HG02943 (cell line): ENCODE data around the gene USP40.

Experiments
- ATAC-seq: cut with Tn5 transposase; IDR thresholded peaks from one replicate; pipeline ENCODE4 v1.9.1; 2021; ENCODE audit warnings: mild to moderate bottlenecking, low read depth, moderate library complexity; ENCODE audit not compliant: unreplicated experiment

The USP40 gene

GRCh38 chr2:233446606-233447305 is 119.8 kb downstream of the USP40 start:
- ATAC-seq: no peak

GRCh38 chr2:233446121-233446520 is 120.5 kb downstream of the USP40 start:
- ATAC-seq: no peak

DNA sequence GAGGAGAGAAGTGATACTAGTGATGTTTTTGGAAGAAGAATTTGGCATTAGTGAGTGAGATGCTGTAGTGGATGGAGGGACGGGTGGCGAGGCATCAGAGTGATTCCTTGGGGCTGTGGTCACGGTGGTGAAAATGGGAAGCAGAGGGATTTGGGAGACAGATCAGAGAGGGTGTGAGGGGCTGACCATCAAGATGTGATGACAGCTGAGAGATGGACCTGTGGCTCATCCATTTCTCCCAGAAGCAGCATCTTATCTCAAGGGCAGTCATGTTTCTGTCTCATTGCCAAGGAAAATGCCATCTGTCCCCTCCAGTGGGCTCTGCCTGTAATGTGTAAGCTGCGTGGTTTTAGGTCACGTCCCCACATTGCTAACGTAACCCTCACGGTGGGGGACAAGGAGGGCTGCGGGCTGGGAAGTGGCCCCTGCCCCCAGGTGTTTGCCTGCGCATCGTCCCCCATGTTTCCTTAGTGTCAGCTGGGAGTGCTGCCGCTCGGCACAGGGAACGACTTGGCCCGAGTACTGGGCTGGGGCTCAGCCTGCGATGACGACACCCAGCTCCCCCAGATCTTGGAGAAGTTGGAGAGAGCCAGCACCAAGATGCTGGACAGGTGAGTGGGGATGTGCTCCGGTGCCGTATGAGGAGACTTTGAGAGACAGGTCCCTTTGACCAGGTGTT is 121.3 kb downstream of the USP40 start:
- no peak for ATAC-seq

- no peak for ATAC-seq
Observed at GRCh38 chr2:233444501-233444900, 122.1 kb downstream of the USP40 start.

DNA sequence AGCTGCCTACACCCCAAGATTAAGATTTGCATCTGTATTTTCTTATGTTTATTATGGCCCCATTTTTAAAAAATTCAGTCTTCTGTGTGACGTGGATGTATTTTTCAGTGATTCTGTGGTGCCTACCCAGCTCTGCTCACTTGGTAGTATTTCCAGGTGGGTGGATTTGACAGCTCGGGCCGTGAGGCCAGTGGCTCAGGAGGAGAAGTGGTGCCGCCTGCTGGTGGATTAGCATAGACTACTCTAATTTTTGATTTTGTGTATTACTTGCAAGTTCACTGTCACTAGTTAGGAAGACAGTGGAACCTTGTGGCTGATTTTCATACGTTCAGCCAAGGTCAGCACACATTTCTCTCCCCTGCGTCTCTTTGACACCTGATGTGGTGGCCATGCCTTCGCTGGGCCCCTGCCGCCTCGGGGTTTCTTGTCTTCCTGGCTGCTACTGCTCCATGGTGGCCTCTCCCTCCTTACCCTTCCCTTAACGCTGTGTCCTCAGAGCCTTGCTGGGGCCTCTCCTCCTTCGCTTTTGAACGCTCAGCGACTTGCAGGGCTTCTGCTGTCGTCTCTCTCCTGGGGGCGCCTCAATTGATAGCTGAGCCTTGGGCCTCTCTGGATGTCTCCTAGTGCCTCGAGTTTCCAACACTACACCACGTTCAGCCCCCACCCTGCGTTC is 122.9 kb downstream of the USP40 start:
- no peak for ATAC-seq

DNA sequence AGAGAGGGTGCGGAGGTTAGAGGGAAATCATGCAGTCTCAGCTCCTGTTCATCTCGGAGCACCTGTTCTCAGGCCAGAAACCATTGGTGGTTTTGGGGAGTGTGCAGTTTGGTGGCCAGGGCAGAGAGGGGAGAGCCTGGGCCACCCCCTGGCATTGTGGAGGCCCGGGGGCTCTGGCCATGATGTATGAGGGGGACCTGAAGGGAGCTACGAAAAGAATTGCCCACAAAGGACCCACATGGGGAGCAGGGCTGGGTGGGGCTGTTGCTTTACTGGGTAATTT is 124.6 kb downstream of the USP40 start:
- no peak for ATAC-seq

- ATAC-seq: no peak
Observed at GRCh38 chr2:233441161-233442027, 125.2 kb downstream of the USP40 start.

GRCh38 chr2:233440714-233441113 is 125.9 kb downstream of the USP40 start:
- ATAC-seq: no peak

DNA sequence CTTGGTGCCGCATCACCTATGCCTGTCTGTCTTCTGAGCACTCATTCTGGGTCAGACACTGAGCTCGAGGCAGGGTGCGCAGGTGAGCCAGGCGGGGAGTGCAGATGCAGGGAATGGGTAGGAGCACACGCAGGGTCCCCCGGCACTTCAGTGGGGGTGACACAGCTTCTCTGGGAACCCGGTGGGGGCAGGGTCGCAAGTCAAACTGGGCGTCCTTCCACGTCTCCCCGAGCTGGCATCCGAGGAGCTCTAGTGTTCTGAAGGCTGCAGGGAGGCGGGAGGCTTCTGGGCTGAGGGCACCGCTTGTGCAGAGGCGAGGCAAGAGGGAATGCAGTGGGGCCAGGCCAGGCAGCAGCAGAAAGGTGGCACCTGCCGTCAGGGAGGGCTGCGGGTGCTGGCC is 126.3 kb downstream of the USP40 start:
- no peak for ATAC-seq

DNA sequence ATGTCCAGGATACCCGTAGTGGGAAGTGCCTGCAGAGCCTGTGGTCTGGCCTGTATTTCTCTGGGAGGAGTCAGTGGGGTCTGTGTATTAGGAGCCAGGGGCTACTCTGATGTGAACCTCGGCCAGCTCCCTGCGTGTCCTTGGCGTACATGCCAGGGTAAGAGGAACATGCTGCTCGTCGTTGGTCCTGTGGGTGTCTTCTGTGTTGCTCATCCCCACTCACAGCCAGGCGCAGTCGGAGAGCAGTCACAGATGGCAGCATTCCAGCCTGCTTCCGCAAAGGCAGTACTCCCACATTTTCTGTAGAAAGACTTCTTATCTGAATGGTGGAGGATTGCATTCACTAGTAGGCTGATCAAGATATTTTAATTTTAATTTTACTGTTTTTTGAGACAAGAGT is 127.4 kb downstream of the USP40 start:
- ATAC-seq: no peak

GRCh38 chr2:233438573-233439147 is 127.9 kb downstream of the USP40 start:
- ATAC-seq: no peak

GRCh38 chr2:233437439-233437955 is 129.1 kb downstream of the USP40 start:
- no peak for ATAC-seq

GRCh38 chr2:233436691-233437438 is 129.7 kb downstream of the USP40 start:
- ATAC-seq: no peak

DNA sequence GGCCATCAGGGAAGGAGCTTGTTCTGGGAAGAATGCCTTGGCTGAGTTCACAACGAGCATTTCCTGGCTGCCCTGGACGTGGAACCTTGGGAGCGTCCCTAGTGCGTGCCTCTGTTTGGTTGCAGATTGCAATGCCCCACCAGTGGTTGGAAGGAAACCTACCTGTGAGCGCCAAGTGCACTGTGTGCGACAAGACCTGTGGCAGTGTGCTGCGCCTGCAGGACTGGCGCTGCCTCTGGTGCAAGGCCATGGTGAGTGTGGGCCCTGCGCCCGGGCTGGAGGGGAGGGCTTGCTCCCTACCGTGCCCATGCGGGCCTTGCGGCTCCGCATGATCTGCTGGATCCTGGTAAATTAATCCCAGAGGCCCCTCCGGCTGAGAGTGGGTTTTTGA is 130.4 kb downstream of the USP40 start:
- ATAC-seq: no peak

- ATAC-seq: no peak
Observed at GRCh38 chr2:233435436-233436190, 131.0 kb downstream of the USP40 start.

DNA sequence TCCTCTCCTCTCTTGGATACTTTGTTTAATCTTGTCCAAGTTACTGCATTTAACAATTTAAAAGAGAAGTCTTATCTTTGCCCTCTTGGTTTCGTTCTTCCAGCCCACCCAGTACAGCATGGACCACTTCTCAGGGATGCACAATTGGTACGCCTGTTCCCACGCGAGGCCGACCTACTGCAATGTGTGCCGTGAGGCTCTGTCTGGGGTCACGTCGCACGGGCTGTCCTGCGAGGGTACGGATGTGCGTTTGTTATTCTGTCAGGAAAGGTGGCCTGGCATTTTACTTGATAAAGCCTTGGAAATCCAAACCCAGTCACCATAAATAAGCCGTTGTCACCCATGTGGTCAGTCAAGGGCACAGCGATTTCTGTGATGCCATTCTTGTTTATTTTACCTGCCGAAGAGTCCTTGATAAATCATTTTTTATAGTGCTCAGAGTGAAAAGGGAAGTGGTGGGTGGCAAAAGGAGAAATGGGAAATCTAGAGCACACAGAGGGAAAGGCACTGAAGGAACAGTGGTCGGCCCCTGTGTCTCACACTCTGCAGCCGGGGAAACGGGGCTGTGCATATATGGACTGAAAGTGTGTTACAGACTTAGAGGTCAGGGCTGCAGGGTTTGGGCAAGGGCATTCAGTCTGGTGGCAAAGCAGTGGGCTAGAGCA is 131.8 kb downstream of the USP40 start:
- no peak for ATAC-seq

GRCh38 chr2:233433794-233434193 is 132.8 kb downstream of the USP40 start:
- no peak for ATAC-seq

GRCh38 chr2:233433029-233433428 is 133.6 kb downstream of the USP40 start:
- no peak for ATAC-seq

DNA sequence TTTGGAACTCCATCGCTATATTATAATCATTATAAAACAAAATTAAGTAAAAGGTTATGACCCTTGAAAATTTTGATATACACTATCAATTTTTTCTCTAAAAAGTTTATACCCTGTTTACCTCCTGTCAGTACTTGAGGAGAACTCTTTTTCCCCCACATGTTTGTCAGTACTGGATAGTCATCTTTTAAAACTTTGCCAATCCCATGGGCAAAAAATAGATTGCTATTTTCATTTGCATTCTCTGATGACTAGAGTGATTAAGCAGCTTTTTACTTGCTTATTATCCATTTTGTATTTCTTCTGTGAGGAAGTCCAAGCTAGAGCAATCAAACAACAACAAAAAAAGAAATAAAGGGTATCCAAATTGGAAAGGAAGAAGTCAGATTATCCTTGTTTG is 135.9 kb downstream of the USP40 start:
- no peak for ATAC-seq
